Neural cell (in vitro differentiated cells): ENCODE results near the gene FTL.

Source experiments
- POLR2AphosphoS5 ChIP-seq: IDR thresholded peaks from 2 replicates; pipeline ENCODE4 v1.6.1; 2012
- RAD21 ChIP-seq: fragments of 450-650 bp; conservative IDR thresholded peaks from 2 replicates; pipeline ENCODE4 v1.6.1; 2014; ENCODE audit warnings: antibody characterized with exemption, mild to moderate bottlenecking, moderate library complexity
- SMC3 ChIP-seq: fragments of 450-650 bp; conservative IDR thresholded peaks from 2 replicates; pipeline ENCODE4 v1.6.1; 2014; ENCODE audit warnings: antibody characterized with exemption, mild to moderate bottlenecking, moderate library complexity; ENCODE audit not compliant: poor library complexity
- TF ChIP-seq, protein P1 (sequence below): fragments of 450-650 bp; IDR thresholded peaks from 2 replicates; pipeline ENCODE4 v1.5.1; 2014; ENCODE audit warnings: antibody characterized with exemption, mild to moderate bottlenecking, moderate library complexity; ENCODE audit not compliant: poor library complexity, severe bottlenecking

DNA sequence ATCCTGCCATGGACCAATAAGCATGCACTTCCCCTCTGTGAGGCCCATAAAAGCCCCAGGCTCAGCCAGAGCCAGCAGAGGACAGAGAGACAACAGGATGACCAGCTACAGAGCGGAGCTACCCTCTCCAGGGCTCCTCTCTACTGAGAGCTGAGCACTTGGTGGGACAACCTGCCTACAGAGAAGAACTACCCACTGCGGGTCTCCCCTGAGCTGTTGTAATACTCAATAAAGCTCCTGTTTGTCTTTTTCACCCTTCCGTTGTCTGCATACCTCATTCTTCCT is 17.9 kb upstream of the FTL start:
- TF ChIP-seq, protein P1, sequence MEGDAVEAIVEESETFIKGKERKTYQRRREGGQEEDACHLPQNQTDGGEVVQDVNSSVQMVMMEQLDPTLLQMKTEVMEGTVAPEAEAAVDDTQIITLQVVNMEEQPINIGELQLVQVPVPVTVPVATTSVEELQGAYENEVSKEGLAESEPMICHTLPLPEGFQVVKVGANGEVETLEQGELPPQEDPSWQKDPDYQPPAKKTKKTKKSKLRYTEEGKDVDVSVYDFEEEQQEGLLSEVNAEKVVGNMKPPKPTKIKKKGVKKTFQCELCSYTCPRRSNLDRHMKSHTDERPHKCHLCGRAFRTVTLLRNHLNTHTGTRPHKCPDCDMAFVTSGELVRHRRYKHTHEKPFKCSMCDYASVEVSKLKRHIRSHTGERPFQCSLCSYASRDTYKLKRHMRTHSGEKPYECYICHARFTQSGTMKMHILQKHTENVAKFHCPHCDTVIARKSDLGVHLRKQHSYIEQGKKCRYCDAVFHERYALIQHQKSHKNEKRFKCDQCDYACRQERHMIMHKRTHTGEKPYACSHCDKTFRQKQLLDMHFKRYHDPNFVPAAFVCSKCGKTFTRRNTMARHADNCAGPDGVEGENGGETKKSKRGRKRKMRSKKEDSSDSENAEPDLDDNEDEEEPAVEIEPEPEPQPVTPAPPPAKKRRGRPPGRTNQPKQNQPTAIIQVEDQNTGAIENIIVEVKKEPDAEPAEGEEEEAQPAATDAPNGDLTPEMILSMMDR, result no peak
- TF ChIP-seq SMC3, result no peak
- TF ChIP-seq RAD21, result no peak
- TF ChIP-seq POLR2AphosphoS5, result no peak
